Stimulated activated effector memory CD8-positive, alpha-beta T cell treated with anti-CD3 and anti-CD28 coated beads, Interleukin-12 subunit alpha, Interleukin-12 subunit beta, amount 100 ng/mL, for 72 hours (primary cell): ENCODE measurements around the gene CARD6.
A peak's percentile ranks its signal among the peaks of the same experiment; 100 is the strongest.
"Not testable (repeated sequence)": the region's sequence is repeated elsewhere in the genome, so short reads cannot be mapped to it uniquely, and the experiment has no call there.

Source experiments
- ATAC-seq: fragments of 150-1000 bp; cut with Tn5 transposase; 2 replicates; pipeline ENCODE4 v1.10.0; 2021
- DNase-seq, 2 donors: peaks; one replicate each; pipeline ENCODE4 v3.0.0; 2021 to 2022; ENCODE audit warnings: low spot score in 2 of 2
- H3K27ac Mint-ChIP-seq: one replicate; pipeline ENCODE4 v1.8.0; 2022; ENCODE audit warnings: mild to moderate bottlenecking, mixed read lengths
- H3K36me3 Mint-ChIP-seq: one replicate; pipeline ENCODE4 v1.8.0; 2022; ENCODE audit warnings: mild to moderate bottlenecking, mixed read lengths
- H3K4me1 Mint-ChIP-seq: one replicate; pipeline ENCODE4 v1.8.0; 2022; ENCODE audit warnings: mixed read lengths
- H3K4me3 Mint-ChIP-seq: one replicate; pipeline ENCODE4 v1.8.0; 2022; ENCODE audit warnings: mild to moderate bottlenecking, mixed read lengths
- H3K9me3 Mint-ChIP-seq: one replicate; pipeline ENCODE4 v1.8.0; 2022; ENCODE audit warnings: mixed read lengths

CARD6 gene, protein sequence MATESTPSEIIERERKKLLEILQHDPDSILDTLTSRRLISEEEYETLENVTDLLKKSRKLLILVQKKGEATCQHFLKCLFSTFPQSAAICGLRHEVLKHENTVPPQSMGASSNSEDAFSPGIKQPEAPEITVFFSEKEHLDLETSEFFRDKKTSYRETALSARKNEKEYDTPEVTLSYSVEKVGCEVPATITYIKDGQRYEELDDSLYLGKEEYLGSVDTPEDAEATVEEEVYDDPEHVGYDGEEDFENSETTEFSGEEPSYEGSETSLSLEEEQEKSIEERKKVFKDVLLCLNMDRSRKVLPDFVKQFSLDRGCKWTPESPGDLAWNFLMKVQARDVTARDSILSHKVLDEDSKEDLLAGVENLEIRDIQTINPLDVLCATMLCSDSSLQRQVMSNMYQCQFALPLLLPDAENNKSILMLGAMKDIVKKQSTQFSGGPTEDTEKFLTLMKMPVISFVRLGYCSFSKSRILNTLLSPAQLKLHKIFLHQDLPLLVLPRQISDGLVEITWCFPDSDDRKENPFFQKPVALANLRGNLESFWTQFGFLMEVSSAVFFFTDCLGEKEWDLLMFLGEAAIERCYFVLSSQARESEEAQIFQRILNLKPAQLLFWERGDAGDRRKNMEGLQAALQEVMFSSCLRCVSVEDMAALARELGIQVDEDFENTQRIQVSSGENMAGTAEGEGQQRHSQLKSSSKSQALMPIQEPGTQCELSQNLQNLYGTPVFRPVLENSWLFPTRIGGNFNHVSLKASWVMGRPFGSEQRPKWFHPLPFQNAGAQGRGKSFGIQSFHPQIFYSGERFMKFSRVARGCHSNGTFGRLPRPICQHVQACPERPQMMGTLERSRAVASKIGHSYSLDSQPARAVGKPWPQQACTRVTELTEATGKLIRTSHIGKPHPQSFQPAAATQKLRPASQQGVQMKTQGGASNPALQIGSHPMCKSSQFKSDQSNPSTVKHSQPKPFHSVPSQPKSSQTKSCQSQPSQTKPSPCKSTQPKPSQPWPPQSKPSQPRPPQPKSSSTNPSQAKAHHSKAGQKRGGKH

DNA sequence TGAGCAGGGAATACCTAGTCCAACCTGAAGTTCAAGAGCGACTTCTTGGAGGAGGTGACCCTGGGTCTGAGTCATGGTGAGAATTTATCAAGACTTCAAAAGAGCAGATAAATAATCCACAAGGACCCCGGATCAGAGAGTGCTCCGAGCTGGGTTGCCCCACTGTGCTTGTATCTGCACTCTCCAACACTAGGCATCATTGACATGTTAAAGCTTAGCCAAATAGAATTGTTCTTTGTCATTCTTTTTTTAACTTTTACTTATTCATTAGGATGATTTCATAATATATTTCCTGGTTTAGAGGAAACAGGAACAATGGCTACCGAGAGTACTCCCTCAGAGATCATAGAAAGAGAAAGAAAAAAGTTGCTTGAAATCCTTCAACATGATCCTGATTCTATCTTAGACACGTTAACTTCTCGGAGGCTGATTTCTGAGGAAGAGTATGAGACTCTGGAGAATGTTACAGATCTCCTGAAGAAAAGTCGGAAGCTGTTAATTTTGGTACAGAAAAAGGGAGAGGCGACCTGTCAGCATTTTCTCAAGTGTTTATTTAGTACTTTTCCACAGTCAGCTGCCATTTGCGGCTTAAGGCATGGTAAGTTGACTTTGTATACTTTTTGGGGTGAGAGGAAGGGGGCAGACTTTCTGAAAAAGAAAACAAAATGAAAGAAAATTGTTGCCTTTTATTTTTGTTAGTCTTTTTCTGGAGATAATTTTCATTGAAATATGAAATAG is at the start of gene CARD6:
TSS of gene CARD6 (plus strand) at position 300 of the 738 bp plus-strand sequence. CDS start at position 316, 16 bp downstream.
- no peaks in the 10 kb centered on the region for H3K9me3 Mint-ChIP-seq
- H3K27ac Mint-ChIP-seq, result peak within 1 kb of the TSS; percentile 20
- no peak for DNase-seq
- peak within 1 kb of the TSS; percentile 58 for H3K4me3 Mint-ChIP-seq
- H3K36me3 Mint-ChIP-seq, result no peaks in the 10 kb centered on the region
- peaks cover 6% of the 10 kb centered on the region for H3K4me1 Mint-ChIP-seq
- no peak for ATAC-seq

DNA sequence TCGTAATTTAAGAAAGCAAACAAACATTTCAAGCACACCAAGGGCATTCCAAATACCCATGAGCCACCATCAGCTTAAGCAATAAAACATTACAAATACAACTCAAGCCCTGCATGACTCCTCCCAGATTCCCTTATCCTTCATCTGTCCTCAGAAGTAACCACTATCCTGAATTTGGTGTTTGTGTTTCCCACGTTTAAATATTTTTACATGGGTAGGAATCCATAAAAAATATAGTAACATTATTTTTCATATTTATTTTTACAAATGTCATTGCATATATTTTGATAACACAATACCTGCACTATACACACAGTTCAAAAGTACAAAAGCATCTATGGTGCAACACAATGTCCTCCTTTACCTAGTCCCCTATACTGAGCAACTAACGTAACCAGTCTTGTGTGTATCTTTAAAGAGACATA is 49.4 kb upstream of the CARD6 start:
- Mint-ChIP-seq H3K27ac (no peak overlapping the region), H3K36me3 (peaks cover 42% of the 10 kb centered on the region), H3K4me3 (no peak overlapping the region), H3K9me3 (peaks cover 3% of the 10 kb centered on the region), H3K4me1 (peaks cover 62% of the 10 kb centered on the region)
- no peak for ATAC-seq
- DNase-seq, result no peak

DNA sequence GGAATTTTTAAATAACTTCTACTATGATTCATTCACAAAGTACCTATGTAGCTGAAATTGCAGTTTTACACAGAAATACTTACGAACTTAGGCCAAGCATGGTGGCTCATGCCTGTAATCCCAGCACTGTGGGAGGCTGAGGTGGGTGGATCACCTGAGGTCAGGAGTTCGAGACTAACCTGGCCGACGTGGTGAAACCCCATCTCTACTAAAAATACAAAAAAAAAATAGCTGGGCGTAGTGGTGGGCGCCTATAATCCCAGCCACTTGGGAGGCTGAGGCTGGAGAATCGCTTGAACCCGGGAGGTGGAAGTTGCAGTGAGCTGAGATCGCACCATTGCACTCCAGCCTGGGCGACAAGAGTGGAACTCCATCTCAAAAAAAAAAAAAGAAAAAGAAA is 48.5 kb upstream of the CARD6 start:
- H3K4me1 Mint-ChIP-seq, result peaks cover 56% of the 10 kb centered on the region
- not testable (repeated sequence) for H3K27ac Mint-ChIP-seq, H3K9me3 Mint-ChIP-seq, ATAC-seq, H3K4me3 Mint-ChIP-seq, DNase-seq
- H3K36me3 Mint-ChIP-seq, result peaks cover 47% of the 10 kb centered on the region

DNA sequence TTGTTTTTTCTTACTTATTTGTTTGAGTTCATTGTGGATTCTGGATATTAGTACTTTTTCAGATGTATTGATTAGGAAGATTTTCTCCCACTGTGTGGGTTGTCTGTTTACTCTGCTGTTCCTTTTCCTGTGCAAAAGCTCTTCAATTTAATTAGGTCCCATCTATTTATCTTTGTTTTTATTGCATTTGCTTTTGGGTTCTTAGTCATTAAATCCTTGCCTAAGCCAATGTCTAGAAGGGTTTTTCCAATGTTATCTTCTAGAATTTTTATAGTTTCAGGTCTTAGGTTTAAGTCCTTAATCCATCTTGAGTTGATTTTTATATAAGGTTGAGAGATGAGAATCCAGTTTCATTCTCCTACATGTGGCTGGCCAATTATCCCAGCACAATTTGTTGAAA is 46.8 kb upstream of the CARD6 start:
- not testable (repeated sequence) for H3K9me3 Mint-ChIP-seq, H3K4me3 Mint-ChIP-seq, H3K27ac Mint-ChIP-seq, ATAC-seq, DNase-seq
- Mint-ChIP-seq H3K4me1 (peaks cover 47% of the 10 kb centered on the region), H3K36me3 (peaks cover 43% of the 10 kb centered on the region)

DNA sequence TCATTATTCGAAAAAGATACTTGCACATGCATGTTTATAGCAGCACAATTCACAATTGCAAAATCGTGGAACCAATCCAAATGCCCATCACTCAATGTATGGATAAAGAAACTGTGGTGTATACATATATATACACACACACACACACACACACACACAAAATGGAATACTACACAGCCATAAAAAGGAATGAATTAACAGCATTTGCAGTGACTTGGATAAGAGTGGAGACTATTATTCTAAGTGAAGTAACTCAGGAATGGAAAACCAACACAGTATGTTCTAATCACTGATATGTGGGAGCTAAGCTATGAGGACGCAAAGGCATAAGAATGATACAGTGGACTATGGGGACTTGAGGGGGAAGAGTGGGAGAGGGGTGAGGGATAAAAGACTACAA is 46.3 kb upstream of the CARD6 start:
- not testable (repeated sequence) for DNase-seq, H3K9me3 Mint-ChIP-seq, H3K4me3 Mint-ChIP-seq, ATAC-seq, H3K27ac Mint-ChIP-seq
- H3K4me1 Mint-ChIP-seq, result peaks cover 44% of the 10 kb centered on the region
- H3K36me3 Mint-ChIP-seq, result peaks cover 43% of the 10 kb centered on the region

DNA sequence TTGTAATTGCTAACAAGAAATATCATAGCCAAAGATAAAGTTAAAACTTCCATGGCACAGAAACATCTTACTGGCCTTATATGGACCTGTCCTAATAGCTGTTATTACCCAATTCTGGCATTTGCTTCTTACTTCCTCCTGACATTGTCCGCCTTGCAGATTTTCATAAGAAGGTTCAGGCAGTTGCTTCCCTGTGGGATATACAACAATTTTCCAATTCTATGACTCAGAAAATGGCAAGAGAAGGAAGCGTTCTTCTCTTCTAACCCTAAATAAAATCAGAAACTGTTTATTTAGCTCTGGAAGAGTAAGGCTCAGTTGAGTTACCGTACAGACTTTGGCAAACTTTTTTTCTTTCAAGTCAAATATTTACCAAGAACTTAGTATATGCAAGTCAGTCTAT is 44.7 kb upstream of the CARD6 start:
- DNase-seq, result no peak
- Mint-ChIP-seq H3K9me3 (no peaks in the 10 kb centered on the region), H3K4me3 (peak overlapping the region; percentile 78), H3K27ac (peak overlapping the region; percentile 86), H3K4me1 (peaks cover 32% of the 10 kb centered on the region), H3K36me3 (peaks cover 43% of the 10 kb centered on the region)
- no peak for ATAC-seq

DNA sequence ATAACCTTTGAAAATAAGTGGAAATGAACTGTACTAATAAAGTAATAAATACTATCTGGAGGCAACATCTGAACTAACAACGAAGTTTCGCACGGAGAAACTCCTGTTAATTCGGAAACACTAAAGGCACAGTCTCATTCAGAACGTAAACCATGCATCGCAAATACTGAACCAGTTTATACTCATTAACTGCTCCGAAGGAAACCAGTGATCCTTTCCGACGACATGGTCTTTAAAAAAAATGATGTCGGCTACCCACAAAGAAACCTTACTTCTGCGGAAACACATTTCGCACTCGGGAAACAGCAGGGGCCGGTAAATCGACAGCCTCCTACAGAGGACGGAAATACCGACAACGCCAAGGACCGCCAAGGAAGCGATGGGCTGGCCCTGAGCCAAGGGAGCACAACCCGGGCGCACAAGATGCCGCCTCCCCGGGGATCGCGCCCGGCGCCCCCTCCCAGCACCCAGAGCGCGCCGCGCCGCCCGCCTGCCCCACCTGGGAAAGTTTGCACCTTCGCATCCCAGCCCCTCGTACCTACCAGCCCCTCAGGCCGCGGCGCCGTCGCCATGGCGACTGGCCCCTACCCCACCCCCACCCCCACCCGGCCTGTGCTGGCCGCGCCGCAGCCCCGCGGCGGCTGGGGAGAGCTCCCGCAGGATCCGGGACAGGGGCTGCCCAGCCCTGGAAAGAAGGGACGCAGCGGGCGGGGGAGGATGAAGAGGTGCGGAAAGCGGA is 43.7 kb upstream of the CARD6 start:
- ATAC-seq (peak; percentile 73), DNase-seq (peak; percentile 59 to 89)
- peaks cover 43% of the 10 kb centered on the region for H3K36me3 Mint-ChIP-seq
- peaks cover 31% of the 10 kb centered on the region for H3K4me1 Mint-ChIP-seq
- peak overlapping the region; percentile 78 for H3K4me3 Mint-ChIP-seq
- H3K9me3 Mint-ChIP-seq, result no peaks in the 10 kb centered on the region
- peak overlapping the region; percentile 86 for H3K27ac Mint-ChIP-seq

DNA sequence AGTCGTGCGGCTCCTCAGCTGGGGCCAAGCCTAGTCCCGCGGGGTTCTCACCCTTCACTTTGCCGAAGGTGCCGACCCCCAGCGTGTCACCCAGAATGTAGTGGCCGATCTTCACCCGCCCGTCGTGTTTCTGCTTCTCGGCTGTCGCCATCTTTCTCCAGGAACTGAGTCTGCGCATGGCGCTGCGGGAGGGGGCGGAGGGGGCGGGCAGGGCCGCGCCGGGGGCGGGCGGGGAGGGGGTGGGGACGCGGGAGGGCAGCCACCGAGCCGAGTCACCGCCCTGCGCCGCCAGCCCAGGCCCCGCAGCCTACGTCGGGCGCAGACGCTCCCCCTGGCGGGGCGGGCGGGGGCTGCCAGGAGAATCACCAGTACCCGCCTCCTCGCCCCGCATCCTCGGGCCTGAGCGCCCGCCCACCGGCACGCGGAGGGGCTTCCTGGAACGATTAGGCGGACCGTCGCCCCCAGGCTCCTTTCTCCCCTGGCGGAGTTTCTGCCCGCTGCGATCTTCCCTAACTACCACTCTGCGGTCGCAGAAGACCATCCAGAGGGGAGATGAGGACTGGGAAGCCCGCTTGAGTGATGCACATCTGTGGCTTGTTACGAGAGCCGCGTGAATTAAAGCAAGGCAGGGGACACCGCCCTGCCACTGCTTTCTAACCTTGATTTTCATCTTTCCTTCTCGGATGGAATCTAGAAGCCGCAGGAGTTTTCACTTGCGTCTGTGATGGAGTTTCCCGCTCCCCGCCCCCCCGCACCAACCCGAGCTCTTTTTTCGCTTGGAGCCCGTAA is 43.0 kb upstream of the CARD6 start, which contains the start of gene PRKAA1:
TSS of gene PRKAA1 (minus strand) at position 363 of the 789 bp plus-strand sequence. CDS start at position 178, 185 bp downstream.
- peak; percentile 91 to 93 for DNase-seq
- peak within 1 kb of the TSS; percentile 86 for H3K27ac Mint-ChIP-seq
- no peaks in the 10 kb centered on the region for H3K9me3 Mint-ChIP-seq
- peak; percentile 95 for ATAC-seq
- peaks cover 40% of the 10 kb centered on the region for H3K36me3 Mint-ChIP-seq
- H3K4me3 Mint-ChIP-seq, result peak within 1 kb of the TSS; percentile 78
- peaks cover 26% of the 10 kb centered on the region for H3K4me1 Mint-ChIP-seq

DNA sequence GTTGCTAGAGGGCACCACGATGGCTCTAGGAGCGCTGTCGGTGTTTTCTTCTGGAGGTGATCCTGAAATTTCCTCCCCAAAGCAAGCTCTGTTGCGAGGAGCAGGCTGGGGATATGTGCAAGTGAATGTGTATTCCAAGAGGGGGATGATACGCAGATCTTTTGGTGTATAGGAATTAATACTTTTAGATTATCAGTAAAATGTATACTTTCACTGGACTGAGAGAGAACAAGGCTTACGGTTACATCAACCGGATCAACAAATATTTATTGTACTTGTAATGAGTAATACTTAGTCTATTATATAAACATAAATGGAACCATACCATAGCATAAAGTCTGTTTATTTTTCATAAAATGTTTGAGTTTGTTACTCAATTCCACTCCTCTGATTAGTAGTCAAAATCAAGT is 42.4 kb upstream of the CARD6 start:
- Mint-ChIP-seq H3K4me3 (peak overlapping the region; percentile 78), H3K27ac (peak overlapping the region; percentile 86), H3K36me3 (peaks cover 34% of the 10 kb centered on the region)

DNA sequence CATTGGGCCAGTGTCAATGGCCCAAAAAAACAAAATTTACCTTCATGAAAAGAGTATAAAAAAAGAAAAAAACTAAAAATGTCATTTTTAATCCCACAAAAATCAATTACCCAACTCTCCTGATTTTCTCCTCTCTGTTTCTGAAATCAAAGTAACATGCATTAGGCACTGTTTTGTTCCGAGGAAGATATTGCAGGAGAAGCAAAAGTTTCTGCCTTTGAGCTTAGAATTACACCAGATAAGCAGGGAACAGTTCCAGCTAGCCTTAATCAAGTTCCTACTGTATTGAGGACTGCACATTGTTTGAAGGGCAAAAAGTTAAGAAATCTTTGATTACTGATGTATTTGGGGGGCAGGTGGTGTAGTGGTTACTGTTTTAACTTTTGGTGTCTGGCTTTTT is 41.9 kb upstream of the CARD6 start:
- no peak for DNase-seq
- H3K27ac Mint-ChIP-seq, result no peak overlapping the region

More for the DNA sequence above, 42.4 kb upstream of the CARD6 start:
- no peaks in the 10 kb centered on the region for H3K9me3 Mint-ChIP-seq
- peaks cover 20% of the 10 kb centered on the region for H3K4me1 Mint-ChIP-seq
- DNase-seq, result no peak
- ATAC-seq, result no peak

DNA sequence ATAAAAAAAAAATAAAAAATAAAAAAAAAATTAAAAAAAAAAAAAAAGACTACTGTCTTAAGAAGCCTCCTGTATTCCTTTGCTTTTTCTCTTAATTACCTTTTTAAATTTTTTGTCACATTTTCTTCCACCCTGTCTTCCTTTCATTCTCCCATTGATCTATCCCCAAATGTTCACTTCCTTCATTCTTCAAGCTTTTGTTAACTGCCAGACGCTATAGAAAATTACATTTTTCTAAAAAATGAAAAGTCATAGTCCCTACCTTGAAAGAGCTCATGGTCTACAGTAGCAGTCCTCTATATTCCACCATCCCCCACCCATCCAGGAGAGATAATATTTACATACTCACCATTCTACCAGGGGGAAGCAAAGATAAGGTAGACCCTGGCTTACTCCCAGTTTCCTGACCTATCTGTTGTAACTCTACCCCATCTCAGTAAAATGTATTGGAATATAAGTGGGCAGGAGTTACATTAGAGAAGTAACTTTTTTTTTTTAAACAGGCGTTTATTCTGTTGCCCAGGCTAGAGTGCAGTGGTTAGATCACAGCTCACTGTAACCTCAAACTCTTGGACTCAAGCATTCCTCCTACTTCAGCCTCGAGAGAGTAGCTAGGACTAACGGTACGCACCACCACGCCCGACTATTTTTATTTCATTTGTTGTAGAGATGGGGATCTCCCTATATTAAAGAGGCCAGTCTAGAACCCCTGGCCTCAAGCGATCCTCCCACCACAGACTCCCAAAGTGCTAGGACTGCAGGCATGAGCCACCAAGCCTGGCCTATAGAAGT is 39.2 kb upstream of the CARD6 start:
- Mint-ChIP-seq H3K27ac (no peak overlapping the region), H3K4me1 (peaks cover 7% of the 10 kb centered on the region), H3K36me3 (peaks cover 14% of the 10 kb centered on the region), H3K4me3 (no peak overlapping the region), H3K9me3 (no peaks in the 10 kb centered on the region)
- no peak for ATAC-seq
- DNase-seq, result no peak

More for the DNA sequence above, 41.9 kb upstream of the CARD6 start:
- Mint-ChIP-seq H3K4me1 (peaks cover 16% of the 10 kb centered on the region), H3K36me3 (peaks cover 30% of the 10 kb centered on the region), H3K4me3 (peak overlapping the region; percentile 78), H3K9me3 (no peaks in the 10 kb centered on the region)
- ATAC-seq, result no peak

DNA sequence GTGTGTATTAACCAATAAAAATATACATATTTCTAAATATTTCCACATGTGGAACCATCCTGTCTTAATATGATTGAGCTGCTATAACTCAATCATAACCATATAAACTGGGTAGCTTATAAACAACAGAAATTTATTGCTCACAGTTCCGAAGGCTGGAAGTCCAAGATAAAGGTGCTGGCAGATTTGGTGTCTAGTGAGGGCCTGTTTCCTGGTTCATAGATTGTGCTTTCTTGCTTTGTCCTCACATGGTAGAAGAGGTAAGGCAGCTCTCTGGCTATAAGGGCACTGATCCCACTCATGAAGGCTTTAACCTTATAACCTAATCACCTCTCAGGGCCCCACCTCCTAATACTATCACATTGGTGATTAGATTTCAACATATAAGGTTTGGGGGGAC is 29.0 kb upstream of the CARD6 start:
- Mint-ChIP-seq H3K36me3 (no peaks in the 10 kb centered on the region), H3K9me3 (no peaks in the 10 kb centered on the region), H3K4me3 (no peak overlapping the region), H3K27ac (no peak overlapping the region), H3K4me1 (peaks cover 19% of the 10 kb centered on the region)
- ATAC-seq (no peak), DNase-seq (no peak)
